Stimulated activated CD4-positive, alpha-beta T cell treated with anti-CD3 and anti-CD28 coated beads, Interleukin-2, amount 100 ng/mL, for 24 hours (primary cell): Measurements from ENCODE around the gene ADAM22.

ENCODE experiments used
- DNase-seq, 2 donors: peaks; one replicate each; pipeline ENCODE4 v3.0.0-alpha.2; 2020

ADAM22 gene

DNA sequence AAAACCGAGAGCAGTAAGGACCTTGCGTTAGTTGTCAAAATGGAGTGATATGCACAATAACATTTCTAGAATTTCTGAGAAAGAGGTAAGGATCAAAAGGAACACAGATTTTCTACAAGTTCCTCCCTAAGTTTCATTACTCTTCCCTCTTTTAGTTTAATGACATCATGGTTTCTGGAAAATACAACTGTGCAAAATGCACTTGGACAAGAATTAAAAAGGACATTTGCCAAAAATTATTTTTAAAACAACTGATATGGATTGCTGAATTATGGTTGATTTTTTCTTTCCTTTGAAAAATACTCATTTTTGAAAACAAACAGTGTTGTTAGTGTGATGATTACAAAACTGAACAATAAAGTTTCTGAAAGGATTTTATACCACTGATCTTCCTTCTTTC is 233.7 kb downstream of the ADAM22 start:
- no peak for DNase-seq

DNA sequence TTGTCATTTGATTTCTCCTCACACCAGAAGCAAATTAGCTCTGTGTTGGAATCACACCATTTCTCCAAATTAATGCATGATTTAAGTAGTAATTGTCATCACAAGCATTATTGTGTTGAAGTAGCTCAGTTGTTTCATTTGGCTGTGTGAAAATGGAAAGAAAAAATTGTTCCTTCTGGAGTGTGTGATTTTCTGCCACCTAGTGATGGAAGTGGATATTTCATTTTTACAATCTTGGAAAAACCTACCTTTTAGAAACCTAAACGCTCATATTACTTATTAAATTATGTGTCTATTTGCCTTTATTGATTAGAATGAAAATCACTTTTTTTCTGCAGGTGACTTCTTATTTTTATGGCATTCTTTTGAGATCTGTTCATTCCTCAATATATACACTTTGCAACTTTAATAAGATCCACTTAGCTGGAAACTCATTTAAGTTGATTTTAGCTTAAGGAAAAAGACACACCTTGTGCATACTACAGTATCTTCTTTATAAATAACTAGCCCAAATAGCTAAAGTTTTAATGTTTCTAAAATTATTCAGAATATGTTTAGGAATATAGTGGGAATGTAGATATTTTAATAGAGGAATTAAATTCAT is 235.8 kb downstream of the ADAM22 start:
- no peak for DNase-seq

DNA sequence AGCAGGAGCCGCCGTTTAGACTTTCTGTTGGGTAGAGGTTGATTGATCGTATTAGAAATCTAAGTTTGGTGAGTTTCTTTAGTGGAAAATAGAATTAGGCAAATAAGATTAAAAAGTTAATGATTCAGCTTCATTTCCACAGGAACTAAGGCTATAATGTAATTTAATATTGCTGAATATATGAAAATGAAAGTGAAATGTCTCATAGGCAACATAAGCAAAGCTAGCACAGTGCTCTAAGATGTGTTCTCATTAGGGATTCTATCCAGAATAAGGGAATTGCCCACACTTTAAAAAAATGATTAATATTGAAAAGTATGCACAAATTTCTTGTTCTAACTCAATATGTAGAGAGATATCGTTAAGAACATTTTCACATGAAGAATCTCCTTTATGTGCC is 238.8 kb downstream of the ADAM22 start:
- DNase-seq = no peak

DNA sequence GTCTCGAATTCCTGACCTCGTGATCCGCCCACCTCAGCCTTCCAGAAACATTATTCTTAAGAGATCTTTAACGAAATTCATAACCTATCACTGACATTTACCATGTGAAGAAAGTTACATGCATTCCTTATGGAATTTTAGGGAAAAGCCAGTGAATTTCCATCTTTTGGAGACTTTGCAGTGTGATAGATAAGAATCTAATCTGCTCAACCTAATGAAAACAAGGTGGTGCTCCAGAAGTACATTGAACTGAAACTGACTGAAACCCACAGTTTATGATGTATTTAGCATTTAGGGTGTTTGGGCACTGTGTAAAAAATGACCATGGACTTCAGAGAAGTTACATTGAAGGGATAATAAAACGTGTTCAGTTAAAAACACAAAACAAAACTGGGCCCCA is 242.1 kb downstream of the ADAM22 start:
- DNase-seq = no peak

DNA sequence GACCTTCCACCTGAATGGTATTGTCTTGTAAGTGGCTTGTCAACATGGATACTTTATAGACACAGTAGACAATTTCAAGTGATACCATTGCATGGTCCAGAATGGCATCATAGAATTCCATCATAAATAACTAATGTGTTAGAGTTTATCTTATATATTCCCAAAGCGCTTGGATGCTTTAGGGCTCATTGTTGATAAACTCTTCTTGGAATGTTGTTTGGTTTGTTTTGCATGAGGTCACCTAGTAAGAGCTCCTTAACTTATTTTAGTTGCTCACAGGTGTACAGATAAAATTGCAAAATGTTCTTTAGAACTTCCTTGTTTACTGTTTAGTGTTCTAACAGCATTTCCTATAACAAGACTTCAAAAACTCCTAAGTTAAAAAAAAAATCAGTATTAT is 249.0 kb downstream of the ADAM22 start:
- DNase-seq = no peak

DNA sequence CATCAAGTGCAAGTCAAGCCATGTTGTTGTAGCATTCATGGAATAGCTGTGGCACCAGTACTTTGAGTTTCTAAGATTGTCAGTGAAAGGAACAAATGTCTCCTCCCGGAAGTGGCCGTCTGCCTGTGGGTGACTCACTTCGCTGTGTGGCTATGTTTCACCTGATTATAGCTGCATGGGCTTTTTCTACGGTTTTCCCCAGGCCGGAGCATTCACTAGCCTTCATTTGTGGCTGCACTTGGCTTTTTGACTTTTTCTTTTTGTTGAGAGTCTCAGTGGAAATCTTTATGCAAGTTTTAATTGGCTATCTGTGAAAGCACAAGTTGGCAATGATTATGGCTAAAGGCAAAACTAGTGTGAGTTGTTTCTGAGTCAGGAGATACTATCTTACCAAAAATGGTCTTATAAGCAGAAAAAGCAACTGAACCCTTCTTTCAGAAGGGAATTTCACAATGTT is 250.8 kb downstream of the ADAM22 start:
- no peak for DNase-seq

DNA sequence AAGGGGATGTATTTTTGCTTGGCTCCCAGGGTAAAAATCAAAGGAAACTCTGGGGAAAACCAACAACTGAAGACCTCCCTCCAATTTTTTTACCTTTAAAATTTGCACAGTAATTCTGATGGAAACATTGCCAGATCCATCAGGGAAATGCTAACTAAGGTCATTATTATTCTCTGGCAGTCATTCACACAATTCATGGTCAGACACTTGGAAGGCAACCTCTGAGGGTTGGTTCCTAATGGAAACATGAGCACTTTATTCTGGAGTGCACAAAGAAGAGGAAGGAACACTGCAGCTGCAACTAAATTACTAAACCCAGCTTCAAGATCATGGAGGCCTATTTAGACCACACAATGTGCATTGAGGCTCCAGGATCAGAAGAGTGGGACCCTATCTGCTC is 251.6 kb downstream of the ADAM22 start:
- no peak for DNase-seq

DNA sequence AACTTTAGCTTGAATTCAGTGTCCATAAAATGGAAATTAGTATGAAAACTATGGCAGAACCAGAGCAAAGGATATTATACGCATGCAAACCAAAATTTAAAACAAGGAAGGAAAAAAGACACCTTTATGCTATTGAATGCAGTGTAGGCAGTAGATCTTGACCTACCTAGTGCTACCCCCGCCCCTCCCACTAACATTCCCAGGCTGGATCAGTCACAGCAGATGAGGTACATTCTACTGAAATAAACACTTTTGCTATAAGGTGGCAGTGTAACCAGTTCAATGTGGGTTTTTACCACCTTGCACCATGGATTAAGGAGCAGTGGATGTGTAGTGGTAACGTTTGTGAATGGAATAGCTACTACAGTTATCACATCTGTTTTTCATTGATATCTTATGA is 257.9 kb downstream of the ADAM22 start:
- no peak for DNase-seq

DNA sequence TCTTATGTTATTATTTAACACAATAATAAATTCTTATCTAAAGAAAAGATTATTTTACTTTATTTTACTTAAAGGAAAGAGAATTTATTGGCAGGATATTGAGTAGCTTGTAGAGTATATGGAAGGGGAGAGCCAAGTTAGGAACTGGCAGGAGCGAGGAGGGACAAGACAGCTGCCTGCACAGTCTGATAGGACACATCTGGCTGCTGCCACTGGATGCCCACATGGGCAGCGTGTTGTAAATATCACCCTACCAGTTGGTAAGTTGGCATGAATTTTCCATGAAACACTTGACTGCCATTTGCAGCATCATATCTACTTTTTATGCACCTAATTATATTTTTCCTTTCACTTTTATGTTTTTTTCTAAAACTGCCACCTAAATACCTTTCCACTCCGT is 266.2 kb downstream of the ADAM22 start:
- no peak for DNase-seq

DNA sequence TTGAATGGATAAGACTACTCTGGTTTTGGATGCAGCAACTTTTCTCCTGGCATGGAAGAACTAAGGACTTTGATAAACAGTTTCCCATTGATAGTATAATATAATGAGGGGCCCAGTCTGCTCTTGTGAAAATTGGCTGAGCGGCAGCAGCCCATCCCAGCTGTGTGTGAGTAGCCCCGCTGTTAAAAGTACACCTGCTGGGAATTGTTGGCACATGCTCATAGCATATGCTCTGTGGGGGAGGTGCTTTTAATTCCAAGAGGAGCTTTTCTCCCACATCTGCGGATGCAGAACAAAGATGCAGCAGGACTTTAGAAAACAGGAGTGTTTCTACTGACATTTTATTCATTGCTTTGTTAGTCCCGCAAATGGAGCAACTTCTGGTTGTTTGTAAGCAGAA is 266.7 kb downstream of the ADAM22 start:
- DNase-seq = no peak

DNA sequence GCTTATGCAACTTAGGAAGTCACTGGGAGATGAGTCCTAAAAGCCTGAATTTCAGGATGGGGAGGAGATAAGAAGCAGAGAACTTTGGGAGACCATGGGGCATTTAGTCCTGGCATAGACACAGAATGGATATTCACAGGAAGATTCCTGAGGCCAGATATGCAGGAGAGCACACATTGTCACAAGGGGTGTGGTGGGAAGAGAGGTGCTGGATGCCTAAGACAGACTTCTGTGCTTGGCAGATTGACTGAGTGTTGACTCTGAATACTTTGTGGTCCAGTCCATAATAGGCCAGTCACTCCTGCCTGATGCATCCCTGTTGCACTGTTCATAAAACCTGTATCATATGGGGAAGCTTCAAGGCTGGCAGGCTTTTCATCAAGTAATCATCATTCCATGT is 267.3 kb downstream of the ADAM22 start:
- DNase-seq = no peak

DNA sequence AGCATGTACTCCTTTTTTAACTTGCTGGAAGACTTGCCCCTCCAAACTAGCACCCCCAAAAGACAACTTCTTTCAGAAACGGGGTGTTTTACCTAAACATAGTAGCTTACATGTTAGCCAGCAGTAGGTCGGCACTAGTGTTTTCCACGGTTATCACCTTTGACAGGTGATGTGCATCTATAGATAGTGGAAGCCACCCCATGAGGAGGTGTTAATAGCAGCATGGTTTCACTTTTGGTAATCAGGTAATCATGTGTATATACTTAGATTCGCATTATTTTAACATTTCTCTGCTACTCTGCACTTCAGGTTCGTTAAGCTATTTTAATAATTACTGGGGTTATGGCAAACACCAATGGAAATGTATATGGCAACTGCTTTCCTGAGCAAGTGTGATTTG is 268.2 kb downstream of the ADAM22 start:
- no peak for DNase-seq

DNA sequence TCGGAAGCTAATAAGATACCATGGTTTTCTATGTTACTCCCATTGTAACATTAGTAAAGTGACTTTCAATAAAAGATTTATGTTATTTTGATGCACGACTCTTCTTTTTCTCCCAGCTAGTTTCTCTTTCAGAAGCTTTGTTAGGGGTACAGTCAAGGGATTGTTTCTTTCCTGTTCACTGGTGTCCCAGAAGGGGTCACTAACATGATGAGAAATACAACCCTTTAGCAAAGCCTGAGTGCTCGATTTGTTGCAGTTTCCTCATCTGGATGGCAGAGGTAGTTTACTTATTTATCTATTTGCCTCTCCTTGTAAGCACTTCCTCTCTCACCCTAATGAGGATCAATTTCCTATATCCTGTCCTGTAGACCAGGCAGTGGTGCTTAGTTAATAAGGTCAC is 268.7 kb downstream of the ADAM22 start:
- no peak for DNase-seq

DNA sequence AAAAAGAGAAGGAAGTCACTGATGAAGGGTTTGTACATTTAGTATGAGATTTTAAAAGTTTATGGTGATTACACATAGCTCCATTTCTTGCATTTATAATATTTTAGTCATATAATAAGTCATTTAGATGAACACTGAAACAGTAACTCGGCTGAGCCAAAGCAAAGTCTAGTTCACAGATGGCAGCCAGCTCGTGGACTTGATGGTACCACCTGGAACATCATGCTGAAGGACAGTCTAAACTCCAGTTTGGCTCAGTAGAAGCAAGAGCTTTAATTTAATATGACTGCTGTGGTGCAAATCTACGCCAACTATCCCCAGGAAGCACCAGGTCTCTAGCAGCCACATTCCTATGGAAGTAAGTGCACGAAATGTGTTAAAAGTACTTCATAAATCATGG is 269.4 kb downstream of the ADAM22 start:
- DNase-seq = no peak

DNA sequence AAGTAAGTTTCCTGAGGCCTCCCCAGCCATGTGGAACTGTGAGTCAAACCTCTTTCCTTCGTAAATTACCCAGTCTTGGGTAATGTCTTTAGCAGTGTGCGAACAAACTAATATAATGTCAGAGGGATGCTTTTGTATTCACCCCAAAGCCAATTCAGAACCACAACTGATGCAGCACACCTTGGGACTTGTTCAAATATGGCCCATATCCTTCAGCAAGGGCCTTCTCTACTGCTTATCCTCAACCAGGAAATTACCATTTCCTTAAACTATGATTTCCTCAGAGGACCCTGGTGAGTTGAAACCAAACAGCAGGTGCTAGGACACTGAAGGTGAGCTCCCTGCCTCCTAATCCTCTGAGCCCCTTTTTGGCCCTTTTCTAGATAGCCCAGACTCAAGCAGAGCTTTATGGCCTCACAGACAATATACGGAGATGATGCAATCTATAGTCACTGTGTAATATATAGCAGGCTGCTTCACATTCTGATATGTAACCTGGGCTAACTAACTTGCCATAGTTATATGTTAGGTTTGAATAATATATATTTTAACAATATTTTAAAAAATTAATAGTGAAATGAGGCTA is 270.6 kb downstream of the ADAM22 start:
- DNase-seq = no peak

DNA sequence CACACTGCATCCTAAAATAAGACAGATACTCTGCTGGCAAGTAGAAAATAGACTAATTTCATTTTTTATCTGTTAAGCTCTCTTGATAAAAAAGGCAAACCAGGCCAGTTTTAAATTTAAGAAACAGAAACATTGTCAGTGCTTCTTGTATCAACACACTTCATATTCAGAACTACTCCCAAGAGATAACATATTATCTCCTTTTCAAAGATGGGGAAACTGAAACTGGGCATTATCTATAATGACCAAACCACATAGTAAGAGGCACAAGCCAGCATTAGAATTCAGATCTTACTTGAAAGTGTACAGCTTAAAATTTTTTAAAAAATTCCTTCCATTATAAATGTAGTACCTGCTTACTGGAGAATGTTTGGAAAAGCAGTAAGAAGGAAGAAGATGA is 271.1 kb downstream of the ADAM22 start:
- DNase-seq = no peak

DNA sequence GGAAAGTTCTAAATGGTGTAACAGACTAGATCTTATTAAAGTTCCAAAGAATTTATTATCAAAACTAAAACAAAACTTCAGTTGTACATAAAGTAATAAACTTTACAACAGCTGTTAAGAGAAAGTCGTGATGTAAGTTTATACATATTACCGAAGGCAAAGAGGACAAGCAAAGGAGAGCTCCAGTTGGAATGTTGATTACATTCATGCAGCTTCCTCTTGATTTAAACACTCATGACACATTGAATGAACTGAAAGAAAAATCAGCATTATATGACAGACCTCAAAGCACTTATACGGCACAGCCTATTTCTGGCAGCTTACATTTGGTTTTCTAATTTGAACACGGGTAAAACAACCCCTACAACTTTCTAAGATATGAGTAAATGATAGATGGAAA is 272.2 kb downstream of the ADAM22 start:
- DNase-seq = no peak

DNA sequence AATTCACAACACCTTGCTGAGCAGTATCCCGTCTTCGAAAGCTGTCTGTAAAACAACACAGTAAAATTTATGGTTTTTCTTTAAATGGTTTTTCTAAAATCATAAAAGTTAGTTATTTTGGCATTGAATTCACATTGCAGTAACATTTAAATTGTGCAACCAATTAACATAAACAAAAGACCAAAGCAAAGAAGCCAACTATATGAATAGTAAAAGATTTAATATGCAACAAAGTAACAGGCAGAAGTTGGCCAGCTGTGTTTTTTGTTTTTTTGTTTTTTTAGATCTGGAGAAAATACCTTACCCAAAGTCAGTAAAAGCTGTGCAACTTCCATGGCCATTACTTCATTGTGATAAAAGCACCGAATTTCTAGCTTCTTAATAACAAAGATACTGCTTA is 274.5 kb downstream of the ADAM22 start:
- no peak for DNase-seq

DNA sequence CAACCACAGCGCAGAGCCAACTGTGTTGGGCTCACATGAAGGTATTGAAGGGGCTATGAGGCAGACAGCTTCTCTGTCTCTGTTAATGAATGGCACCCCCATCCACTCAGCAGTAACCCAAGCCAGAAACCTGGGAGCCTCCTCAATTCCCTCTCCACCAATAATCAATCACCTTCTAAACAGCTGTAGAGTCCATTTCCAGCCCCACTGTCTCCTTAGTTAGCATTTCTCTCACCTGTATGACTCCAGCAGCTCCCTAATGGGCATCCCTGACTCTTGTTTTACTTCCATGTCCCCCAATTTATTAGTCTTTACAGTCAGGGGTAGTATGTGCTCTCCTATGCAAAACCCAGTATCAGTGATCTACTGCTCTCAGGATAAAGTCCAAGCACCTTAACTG is 278.9 kb downstream of the ADAM22 start:
- DNase-seq = no peak

DNA sequence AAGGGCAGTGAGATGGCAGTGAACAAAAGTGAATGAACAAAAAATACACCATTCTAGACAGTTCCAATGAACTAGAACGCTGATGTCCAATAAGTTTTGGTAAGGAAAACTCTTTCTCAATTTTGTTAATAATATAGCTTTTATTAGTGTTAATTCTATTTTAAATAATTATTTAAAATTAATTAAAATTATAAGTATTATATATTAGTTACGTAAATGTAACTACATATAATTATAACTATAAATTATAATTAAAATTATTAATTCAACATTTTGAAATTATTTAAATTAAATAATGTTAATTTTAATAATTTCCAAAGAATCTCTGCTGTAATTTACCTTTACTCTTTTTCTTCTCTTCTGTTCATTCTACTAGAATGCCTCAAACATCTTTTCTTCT is 280.4 kb downstream of the ADAM22 start:
- no peak for DNase-seq

DNA sequence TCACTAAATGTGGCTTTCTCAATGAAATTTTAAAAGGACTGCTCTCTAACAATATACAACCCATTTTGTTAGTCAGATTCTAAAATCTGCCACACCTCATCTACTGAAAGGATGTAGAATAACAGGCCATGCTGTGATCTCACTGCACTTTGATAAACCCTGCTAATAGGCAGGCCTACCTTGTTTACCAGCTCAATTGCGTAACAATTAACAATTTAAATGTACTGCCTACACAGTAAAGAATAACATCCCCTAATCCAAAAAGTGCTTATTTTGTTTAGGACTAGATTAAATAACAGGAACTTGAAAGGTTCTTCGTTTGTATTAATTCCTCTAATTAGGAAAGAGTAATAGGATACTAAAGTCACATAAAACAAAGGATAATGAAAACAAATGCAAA is 281.2 kb downstream of the ADAM22 start:
- no peak for DNase-seq

DNA sequence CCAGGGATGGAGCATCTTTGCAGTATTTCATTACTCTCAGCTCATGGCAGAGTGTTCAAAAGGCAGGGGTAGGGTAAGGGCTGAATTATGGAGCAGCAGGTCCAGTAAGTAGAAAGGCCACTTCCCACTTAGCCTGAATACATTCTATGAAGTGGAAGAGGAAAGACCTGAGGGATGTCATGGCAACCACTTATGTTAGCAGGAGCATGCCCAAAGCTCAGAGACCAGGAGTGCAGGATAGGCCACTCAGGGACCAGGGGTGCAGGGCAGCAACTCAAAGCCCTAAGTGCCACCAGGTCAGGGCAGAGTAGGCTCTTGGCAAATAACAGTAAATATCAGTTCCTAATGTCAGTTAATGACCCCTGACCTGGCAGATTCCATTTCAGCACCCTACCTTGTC is 282.2 kb downstream of the ADAM22 start:
- DNase-seq = no peak

DNA sequence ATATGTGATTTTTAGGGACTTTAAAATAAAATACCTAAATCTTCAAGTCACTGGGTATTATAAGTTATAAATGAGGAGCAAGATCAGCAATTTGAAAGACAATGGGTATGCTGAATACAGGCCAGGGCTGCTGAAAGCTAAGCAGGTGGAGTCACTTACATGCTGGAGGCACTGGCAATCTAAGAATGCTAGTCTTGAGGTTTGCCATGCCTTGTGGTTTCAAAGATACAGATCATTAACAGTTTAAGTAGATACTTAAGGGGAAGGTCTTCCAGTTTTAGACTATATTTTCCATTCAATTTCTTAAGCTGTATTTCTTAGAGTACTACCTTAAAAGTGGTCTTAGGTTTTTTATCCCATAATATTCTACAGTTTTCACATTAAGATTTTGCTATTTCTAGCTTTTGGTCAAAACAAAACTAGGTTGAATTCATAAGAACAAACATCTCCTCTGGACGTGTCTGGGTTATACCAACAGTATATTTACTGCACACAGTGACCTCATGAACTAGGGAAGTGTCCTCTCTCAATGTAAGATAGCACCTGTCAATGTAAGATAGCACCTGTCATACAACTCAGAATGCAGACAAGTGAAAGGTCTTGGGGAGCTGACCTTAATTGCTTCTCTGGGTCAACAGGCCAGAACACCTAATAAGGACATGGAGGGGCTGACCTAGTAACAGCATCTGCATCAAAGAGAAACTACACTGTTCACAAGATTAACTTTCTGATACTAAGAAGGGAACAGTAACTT is 283.8 kb downstream of the ADAM22 start:
- DNase-seq = no peak

DNA sequence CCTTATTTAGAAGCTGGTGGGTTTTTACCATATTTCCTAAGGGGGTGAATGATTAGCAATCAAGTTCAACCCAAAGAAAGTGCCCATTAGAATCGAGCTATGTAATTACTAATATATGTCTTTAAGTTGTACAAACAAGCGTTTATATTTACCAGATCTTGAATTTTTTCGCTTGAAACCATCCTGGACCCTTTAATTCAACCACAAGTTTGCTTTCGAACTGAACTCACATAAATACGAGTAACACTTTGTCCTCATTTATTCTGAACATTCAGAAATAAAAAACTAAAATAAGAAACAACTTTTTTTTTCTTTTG is 284.3 kb downstream of the ADAM22 start:
- no peak for DNase-seq
